ENCODE data around the gene SGO2.

SGO2 gene

GRCh38 chr2:200618054-200618419 lies 92.0 kb downstream of the SGO2 start:
- no peaks in the 10 kb centered on the region for H3K36me3 ChIP-seq (ENCODE audit: low read length)
- H2AFZ ChIP-seq (ENCODE audit: low read depth, low read length, severe bottlenecking): no peak overlapping the region
- H4K20me1 ChIP-seq (ENCODE audit: low read depth, low read length): no peaks in the 10 kb centered on the region
- no peak for TF ChIP-seq EZH2phosphoT487 (conservative IDR thresholded peaks at IDR 0.05; ENCODE audit: low read length)
- no peak for TF ChIP-seq CTCF (IDR thresholded peaks at IDR 0.05; ENCODE audit: insufficient read depth, low read length, poor library complexity, severe bottlenecking)
- H3K27me3 ChIP-seq (ENCODE audit: low read length): no peaks in the 10 kb centered on the region
- H3F3A ChIP-seq (ENCODE audit: insufficient read depth): no peaks in the 10 kb centered on the region
- H3K9me3 ChIP-seq (ENCODE audit: insufficient read depth, low read length): no peaks in the 10 kb centered on the region
- no peak overlapping the region for H3K4me3 ChIP-seq (ENCODE audit: insufficient read depth, low read length, poor library complexity, severe bottlenecking)
- H3K9ac ChIP-seq (ENCODE audit: low read length): no peak overlapping the region
- H3K9me2 ChIP-seq (replicated peaks; ENCODE audit: insufficient read depth, low read length): no peaks in the 10 kb centered on the region
- H3K4me2 ChIP-seq (ENCODE audit: low read depth, low read length, poor library complexity, severe bottlenecking): no peak overlapping the region
- H3K27ac ChIP-seq (ENCODE audit: low read depth, low read length): no peak overlapping the region
- H3K79me2 ChIP-seq (ENCODE audit: insufficient read depth, low read length): no peaks in the 10 kb centered on the region

GRCh38 chr2:200618590-200619021 lies 92.6 kb downstream of the SGO2 start:
- Histone ChIP-seq H4K20me1 (ENCODE audit: low read depth, low read length) (no peaks in the 10 kb centered on the region), H3K4me3 (ENCODE audit: insufficient read depth, low read length, poor library complexity, severe bottlenecking) (no peak overlapping the region), H3F3A (ENCODE audit: insufficient read depth) (no peaks in the 10 kb centered on the region), H2AFZ (ENCODE audit: low read depth, low read length, severe bottlenecking) (no peak overlapping the region), H3K27ac (ENCODE audit: low read depth, low read length) (no peak overlapping the region), H3K9me3 (ENCODE audit: insufficient read depth, low read length) (no peaks in the 10 kb centered on the region), H3K4me2 (ENCODE audit: low read depth, low read length, poor library complexity, severe bottlenecking) (no peak overlapping the region), H3K36me3 (ENCODE audit: low read length) (no peaks in the 10 kb centered on the region), H3K9ac (ENCODE audit: low read length) (no peak overlapping the region), H3K79me2 (ENCODE audit: insufficient read depth, low read length) (no peaks in the 10 kb centered on the region), H3K27me3 (ENCODE audit: low read length) (no peaks in the 10 kb centered on the region), H3K9me2 (replicated peaks; ENCODE audit: insufficient read depth, low read length) (no peaks in the 10 kb centered on the region)
- TF ChIP-seq EZH2phosphoT487 (conservative IDR thresholded peaks at IDR 0.05; ENCODE audit: low read length): no peak
- TF ChIP-seq CTCF (IDR thresholded peaks at IDR 0.05; ENCODE audit: insufficient read depth, low read length, poor library complexity, severe bottlenecking): no peak

- H3K36me3 ChIP-seq (ENCODE audit: low read length): no peaks in the 10 kb centered on the region
- H3K27ac ChIP-seq (ENCODE audit: low read depth, low read length): no peak overlapping the region
- H3K4me2 ChIP-seq (ENCODE audit: low read depth, low read length, poor library complexity, severe bottlenecking): no peak overlapping the region
- H3K79me2 ChIP-seq (ENCODE audit: insufficient read depth, low read length): no peaks in the 10 kb centered on the region
- no peak overlapping the region for H3K4me3 ChIP-seq (ENCODE audit: insufficient read depth, low read length, poor library complexity, severe bottlenecking)
- H3K9me2 ChIP-seq (replicated peaks; ENCODE audit: insufficient read depth, low read length): no peaks in the 10 kb centered on the region
- no peaks in the 10 kb centered on the region for H3K9me3 ChIP-seq (ENCODE audit: insufficient read depth, low read length)
- H3F3A ChIP-seq (ENCODE audit: insufficient read depth): no peaks in the 10 kb centered on the region
- no peak for TF ChIP-seq CTCF (IDR thresholded peaks at IDR 0.05; ENCODE audit: insufficient read depth, low read length, poor library complexity, severe bottlenecking)
- no peaks in the 10 kb centered on the region for H3K27me3 ChIP-seq (ENCODE audit: low read length)
- H2AFZ ChIP-seq (ENCODE audit: low read depth, low read length, severe bottlenecking): no peak overlapping the region
- no peaks in the 10 kb centered on the region for H4K20me1 ChIP-seq (ENCODE audit: low read depth, low read length)
- no peak overlapping the region for H3K9ac ChIP-seq (ENCODE audit: low read length)
Measured at GRCh38 chr2:200619279-200619678, 93.3 kb downstream of the SGO2 start.

Measured in SU-DHL-6 (cell line).